Testis (tissue), 2 donors: Measurements from ENCODE around the gene CNTN4.

ENCODE experiments used
- POLR2A ChIP-seq: fragments of 450-650 bp; IDR thresholded peaks from one replicate; pipeline ENCODE4 v1.6.1; 2017; ENCODE audit warnings: antibody characterized with exemption, mild to moderate bottlenecking, moderate library complexity
- TF ChIP-seq, protein P1 (sequence below), 3 experiments: fragments of 450-650 bp in 2 of 3; fragments of 200-600 bp in 1 of 3; sonication (generic) in 1 of 3; IDR thresholded peaks; one replicate each; pipeline ENCODE4 v1.5.1; 2016 to 2019; ENCODE audit warnings: antibody characterized with exemption in 3 of 3, mild to moderate bottlenecking in 2 of 3, moderate library complexity in 1 of 3

GRCh38 chr3:2686816-2687502 is 588.3 kb downstream of the CNTN4 start:
- TF ChIP-seq, protein P1, sequence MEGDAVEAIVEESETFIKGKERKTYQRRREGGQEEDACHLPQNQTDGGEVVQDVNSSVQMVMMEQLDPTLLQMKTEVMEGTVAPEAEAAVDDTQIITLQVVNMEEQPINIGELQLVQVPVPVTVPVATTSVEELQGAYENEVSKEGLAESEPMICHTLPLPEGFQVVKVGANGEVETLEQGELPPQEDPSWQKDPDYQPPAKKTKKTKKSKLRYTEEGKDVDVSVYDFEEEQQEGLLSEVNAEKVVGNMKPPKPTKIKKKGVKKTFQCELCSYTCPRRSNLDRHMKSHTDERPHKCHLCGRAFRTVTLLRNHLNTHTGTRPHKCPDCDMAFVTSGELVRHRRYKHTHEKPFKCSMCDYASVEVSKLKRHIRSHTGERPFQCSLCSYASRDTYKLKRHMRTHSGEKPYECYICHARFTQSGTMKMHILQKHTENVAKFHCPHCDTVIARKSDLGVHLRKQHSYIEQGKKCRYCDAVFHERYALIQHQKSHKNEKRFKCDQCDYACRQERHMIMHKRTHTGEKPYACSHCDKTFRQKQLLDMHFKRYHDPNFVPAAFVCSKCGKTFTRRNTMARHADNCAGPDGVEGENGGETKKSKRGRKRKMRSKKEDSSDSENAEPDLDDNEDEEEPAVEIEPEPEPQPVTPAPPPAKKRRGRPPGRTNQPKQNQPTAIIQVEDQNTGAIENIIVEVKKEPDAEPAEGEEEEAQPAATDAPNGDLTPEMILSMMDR (IDR thresholded peaks at IDR 0.05): no peak
- TF ChIP-seq POLR2A: no peak
